Bone marrow (tissue), 2 donors: ENCODE data around the gene DHRS2.

Experiments used
- DNase-seq, 2 donors: peaks; one replicate each; lab custom pipeline; 2025; lab: John Stamatoyannopoulos, UW

DHRS2 gene

GRCh38 chr14:23694085-23694948 lies 58.2 kb downstream of the DHRS2 start:
- no peak for DNase-seq
